Gastrocnemius medialis (tissue), 4 donors: ENCODE measurements around the gene ZNF362. TPM values are rescaled to one million over a fixed set of nuclear protein-coding genes. Genes with fewer than 3 reads are reported as not detected.

Experiments
- ATAC-seq, 2 donors: fragments of 150-250 bp; one replicate each; pipeline ENCODE4 v1.9.1; 2016
- DNase-seq, 2 donors: peaks; one replicate each; pipeline ENCODE4 v3.0.0-alpha.2; 2019
- H3K27ac ChIP-seq, 4 donors: fragments of 200-600 bp; sonication (generic); 1 replicate in 1 of 4; 2 replicates in 3 of 4; pipeline ENCODE4 v1.5.1; 2016 to 2018; ENCODE audit warnings: mild to moderate bottlenecking in 2 of 4, moderate library complexity in 1 of 4
- H3K27me3 ChIP-seq, 3 donors: fragments of 200-600 bp; sonication (generic) in 2 of 3; 1 replicate in 1 of 3; 2 replicates in 2 of 3; pipeline versions ENCODE4 v1.5.1 to v1.6.0; 2016 to 2019; ENCODE audit warnings: mild to moderate bottlenecking in 1 of 3, moderate library complexity in 1 of 3
- H3K36me3 ChIP-seq, 2 donors: fragments of 200-600 bp; sonication (generic) in 1 of 2; one replicate each; pipeline ENCODE4 v1.5.1; 2017 to 2018
- H3K4me1 ChIP-seq, 2 donors: fragments of 200-600 bp; sonication (generic) in 1 of 2; one replicate each; pipeline ENCODE4 v1.5.1; 2016 to 2017; ENCODE audit warnings: mild to moderate bottlenecking in 2 of 2
- H3K4me3 ChIP-seq, 4 donors: fragments of 200-600 bp; sonication (generic) in 3 of 4; 1 replicate in 1 of 4; 2 replicates in 3 of 4; pipeline ENCODE4 v1.5.1; 2016 to 2019; ENCODE audit warnings: mild to moderate bottlenecking in 2 of 4
- H3K9me3 ChIP-seq, 3 donors: fragments of 200-600 bp; sonication (generic) in 2 of 3; 1 replicate in 1 of 3; 2 replicates in 2 of 3; pipeline ENCODE4 v1.5.1; 2016 to 2019
- CTCF ChIP-seq, 5 experiments: fragments of 450-650 bp in 3 of 5; fragments of 200-600 bp in 2 of 5; sonication (generic) in 2 of 5; IDR thresholded peaks in 4 of 5; conservative IDR thresholded peaks in 1 of 5; 1 replicate in 4 of 5; 2 replicates in 1 of 5; pipeline ENCODE4 v1.5.1; 2016 to 2019; ENCODE audit warnings: antibody characterized with exemption in 5 of 5, mild to moderate bottlenecking in 3 of 5, moderate library complexity in 3 of 5
- POLR2A ChIP-seq, 2 donors: fragments of 450-650 bp; IDR thresholded peaks; one replicate each; pipeline ENCODE4 v1.6.1; 2017; ENCODE audit warnings: antibody characterized with exemption in 2 of 2, mild to moderate bottlenecking in 2 of 2, moderate library complexity in 2 of 2
- in situ Hi-C, 4 donors: fragments of 200-750 bp; cut with MboI; loops; one replicate each; pipeline versions ENCODE4 v1.15.0 to v1.8.0; 2017; ENCODE audit warnings: low sequenced_read_pairs in 4 of 4
- intact Hi-C: fragments of 100-400 bp; cut with DNase I; formaldehyde crosslinking; loops from one replicate; pipeline ENCODE4 v1.15.1; 2023; ENCODE audit warnings: low total_unique reads
- total RNA-seq, 4 donors: library from RNA; depleted of rRNA; stranded (reverse); fragments of >200 nt; gene quantifications; one replicate each; pipeline versions ENCODE4 v1.1.0 to v1.2.3, GENCODE V29; 2016

The ZNF362 gene
- total RNA-seq, 4 donors from 2014 or later: 6.4 to 19.2 (median 17.7) TPM

GRCh38 chr1:33249422-33249821 is 6.9 kb upstream of the ZNF362 start:
- TF ChIP-seq CTCF (IDR thresholded peaks at IDR 0.05 in 4 of 5, conservative IDR thresholded peaks at IDR 0.05 in 1 of 5) (no peak), POLR2A (IDR thresholded peaks at IDR 0.05) (no peak)
- no peak for ATAC-seq
- Histone ChIP-seq H3K27me3 (no peaks in the 10 kb centered on the region), H3K4me1 (no peaks in the 10 kb centered on the region), H3K4me3 (no peak overlapping the region), H3K36me3 (no peaks in the 10 kb centered on the region), H3K27ac (no peak overlapping the region), H3K9me3 (no peaks in the 10 kb centered on the region)
- intact Hi-C loops: no loop called here
- in situ Hi-C loops: no loop called here
- DNase-seq: no peak

- Histone ChIP-seq H3K9me3 (no peaks in the 10 kb centered on the region), H3K4me1 (peaks cover 0 to 3% of the 10 kb centered on the region in 2 donors), H3K4me3 (no peak overlapping the region), H3K27me3 (no peaks in the 10 kb centered on the region), H3K27ac (no peak overlapping the region), H3K36me3 (no peaks in the 10 kb centered on the region)
- in situ Hi-C loops (no loop called here), intact Hi-C loops (no loop called here)
- ATAC-seq (no peak), DNase-seq (no peak)
- TF ChIP-seq POLR2A (IDR thresholded peaks at IDR 0.05) (no peak), CTCF (IDR thresholded peaks at IDR 0.05 in 4 of 5, conservative IDR thresholded peaks at IDR 0.05 in 1 of 5) (no peak)
These were observed 6.1 kb upstream of the ZNF362 start for GRCh38 chr1:33250217-33250616.

- TF ChIP-seq POLR2A (IDR thresholded peaks at IDR 0.05): no peak
- no peak for TF ChIP-seq CTCF (IDR thresholded peaks at IDR 0.05 in 4 of 5, conservative IDR thresholded peaks at IDR 0.05 in 1 of 5)
- H3K9me3 ChIP-seq: no peaks in the 10 kb centered on the region
- H3K27me3 ChIP-seq: no peaks in the 10 kb centered on the region
- H3K36me3 ChIP-seq: no peaks in the 10 kb centered on the region
- peaks cover 0 to 3% of the 10 kb centered on the region in 2 donors for H3K4me1 ChIP-seq
- intact Hi-C loops: no loop called here
- H3K27ac ChIP-seq: no peak overlapping the region
- DNase-seq: no peak
- ATAC-seq: no peak
- no peak overlapping the region for H3K4me3 ChIP-seq
- in situ Hi-C loops: no loop called here
These were observed 5.6 kb upstream of the ZNF362 start for GRCh38 chr1:33250724-33251123.

GRCh38 chr1:33254491-33254890 is 1.8 kb upstream of the ZNF362 start:
- no peak for DNase-seq
- Histone ChIP-seq H3K36me3 (no peaks in the 10 kb centered on the region), H3K9me3 (no peaks in the 10 kb centered on the region), H3K4me3 (no peak overlapping the region), H3K27ac (no peak overlapping the region), H3K4me1 (peaks cover 23 to 26% of the 10 kb centered on the region in 2 donors), H3K27me3 (no peaks in the 10 kb centered on the region)
- ATAC-seq: no peak
- in situ Hi-C loops (no loop called here), intact Hi-C loops (loop anchor here (2.0 kb wide), 1 partner anchor 74 kb away; no protein-coding TSS in a partner anchor)
- no peak for TF ChIP-seq CTCF (IDR thresholded peaks at IDR 0.05 in 4 of 5, conservative IDR thresholded peaks at IDR 0.05 in 1 of 5)
- TF ChIP-seq POLR2A (IDR thresholded peaks at IDR 0.05): no peak
